Tibial nerve (tissue), 4 donors: ENCODE results near the gene PTGR3.

Source experiments
- EP300 ChIP-seq, 2 donors: sonication (generic); formaldehyde crosslinking; IDR thresholded peaks; one replicate each; pipeline ENCODE4 v1.6.1; 2017; ENCODE audit warnings: antibody characterized with exemption in 2 of 2, mild to moderate bottlenecking in 1 of 2
- POLR2A ChIP-seq, 2 donors: fragments of 450-650 bp; IDR thresholded peaks; one replicate each; pipeline ENCODE4 v1.6.1; 2017; ENCODE audit warnings: antibody characterized with exemption in 2 of 2, mild to moderate bottlenecking in 2 of 2, moderate library complexity in 2 of 2
- TF ChIP-seq, protein P1 (sequence below), 5 experiments: fragments of 200-600 bp in 3 of 5; fragments of 450-650 bp in 2 of 5; sonication (generic) in 3 of 5; IDR thresholded peaks; one replicate each; pipeline ENCODE4 v1.5.1; 2016 to 2019; ENCODE audit warnings: antibody characterized with exemption in 5 of 5, mild to moderate bottlenecking in 3 of 5, moderate library complexity in 2 of 5

GRCh38 chr18:75167759-75168618 lies 41.0 kb downstream of the PTGR3 start:
- TF ChIP-seq POLR2A (IDR thresholded peaks at IDR 0.05) (no peak), EP300 (IDR thresholded peaks at IDR 0.05) (no peak)
- TF ChIP-seq, protein P1, sequence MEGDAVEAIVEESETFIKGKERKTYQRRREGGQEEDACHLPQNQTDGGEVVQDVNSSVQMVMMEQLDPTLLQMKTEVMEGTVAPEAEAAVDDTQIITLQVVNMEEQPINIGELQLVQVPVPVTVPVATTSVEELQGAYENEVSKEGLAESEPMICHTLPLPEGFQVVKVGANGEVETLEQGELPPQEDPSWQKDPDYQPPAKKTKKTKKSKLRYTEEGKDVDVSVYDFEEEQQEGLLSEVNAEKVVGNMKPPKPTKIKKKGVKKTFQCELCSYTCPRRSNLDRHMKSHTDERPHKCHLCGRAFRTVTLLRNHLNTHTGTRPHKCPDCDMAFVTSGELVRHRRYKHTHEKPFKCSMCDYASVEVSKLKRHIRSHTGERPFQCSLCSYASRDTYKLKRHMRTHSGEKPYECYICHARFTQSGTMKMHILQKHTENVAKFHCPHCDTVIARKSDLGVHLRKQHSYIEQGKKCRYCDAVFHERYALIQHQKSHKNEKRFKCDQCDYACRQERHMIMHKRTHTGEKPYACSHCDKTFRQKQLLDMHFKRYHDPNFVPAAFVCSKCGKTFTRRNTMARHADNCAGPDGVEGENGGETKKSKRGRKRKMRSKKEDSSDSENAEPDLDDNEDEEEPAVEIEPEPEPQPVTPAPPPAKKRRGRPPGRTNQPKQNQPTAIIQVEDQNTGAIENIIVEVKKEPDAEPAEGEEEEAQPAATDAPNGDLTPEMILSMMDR (IDR thresholded peaks at IDR 0.05): no peak
